ENCODE data around the gene VWA8. TPM values are rescaled to one million over a fixed set of nuclear protein-coding genes. Genes with fewer than 3 reads are reported as not detected.
A peak's percentile ranks its signal among the peaks of the same experiment; 100 is the strongest.

VWA8 gene
- total RNA-seq, 1 donor: 21.4 TPM

GRCh38 chr13:41678848-41679247 is 282.1 kb downstream of the VWA8 start:
- Histone ChIP-seq H4K20me1 (ENCODE audit: insufficient read depth, low read length) (no peaks in the 10 kb centered on the region), H3K4me2 (ENCODE audit: insufficient read depth, low read length) (peak overlapping the region; percentile 28)
- TF ChIP-seq, protein P1, sequence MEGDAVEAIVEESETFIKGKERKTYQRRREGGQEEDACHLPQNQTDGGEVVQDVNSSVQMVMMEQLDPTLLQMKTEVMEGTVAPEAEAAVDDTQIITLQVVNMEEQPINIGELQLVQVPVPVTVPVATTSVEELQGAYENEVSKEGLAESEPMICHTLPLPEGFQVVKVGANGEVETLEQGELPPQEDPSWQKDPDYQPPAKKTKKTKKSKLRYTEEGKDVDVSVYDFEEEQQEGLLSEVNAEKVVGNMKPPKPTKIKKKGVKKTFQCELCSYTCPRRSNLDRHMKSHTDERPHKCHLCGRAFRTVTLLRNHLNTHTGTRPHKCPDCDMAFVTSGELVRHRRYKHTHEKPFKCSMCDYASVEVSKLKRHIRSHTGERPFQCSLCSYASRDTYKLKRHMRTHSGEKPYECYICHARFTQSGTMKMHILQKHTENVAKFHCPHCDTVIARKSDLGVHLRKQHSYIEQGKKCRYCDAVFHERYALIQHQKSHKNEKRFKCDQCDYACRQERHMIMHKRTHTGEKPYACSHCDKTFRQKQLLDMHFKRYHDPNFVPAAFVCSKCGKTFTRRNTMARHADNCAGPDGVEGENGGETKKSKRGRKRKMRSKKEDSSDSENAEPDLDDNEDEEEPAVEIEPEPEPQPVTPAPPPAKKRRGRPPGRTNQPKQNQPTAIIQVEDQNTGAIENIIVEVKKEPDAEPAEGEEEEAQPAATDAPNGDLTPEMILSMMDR (IDR thresholded peaks at IDR 0.05; ENCODE audit: extremely low read depth, low read depth, low read length): no peak

GRCh38 chr13:41678249-41678648 is 282.7 kb downstream of the VWA8 start:
- DNase-seq (ENCODE audit: insufficient read length, low spot score, missing footprints): peak; percentile 78
- Histone ChIP-seq H2AFZ (ENCODE audit: low read length) (no peak overlapping the region), H3K4me1 (ENCODE audit: insufficient read depth, low read length) (peaks cover 17% of the 10 kb centered on the region), H3K4me3 (ENCODE audit: insufficient read depth, low read length) (no peak overlapping the region), H3K4me2 (ENCODE audit: insufficient read depth, low read length) (peak overlapping the region; percentile 28), H4K20me1 (ENCODE audit: insufficient read depth, low read length) (no peaks in the 10 kb centered on the region), H3K27me3 (ENCODE audit: insufficient read depth, low read length) (no peaks in the 10 kb centered on the region), H3K36me3 (ENCODE audit: insufficient read depth, low read length) (no peaks in the 10 kb centered on the region), H3K9me3 (ENCODE audit: low read depth, low read length) (no peaks in the 10 kb centered on the region), H3K79me2 (ENCODE audit: insufficient read depth, low read length) (no peaks in the 10 kb centered on the region), H3K27ac (ENCODE audit: low read depth, low read length) (peak overlapping the region; percentile 17)
- TF ChIP-seq, protein P1 (IDR thresholded peaks at IDR 0.05; ENCODE audit: extremely low read depth, low read depth, low read length): no peak

More at GRCh38 chr13:41678848-41679247, 282.1 kb downstream of the VWA8 start:
- H3K4me3 ChIP-seq (ENCODE audit: insufficient read depth, low read length): no peak overlapping the region
- H3K4me1 ChIP-seq (ENCODE audit: insufficient read depth, low read length): peaks cover 17% of the 10 kb centered on the region
- H2AFZ ChIP-seq (ENCODE audit: low read length): no peak overlapping the region
- H3K79me2 ChIP-seq (ENCODE audit: insufficient read depth, low read length): no peaks in the 10 kb centered on the region
- DNase-seq (ENCODE audit: insufficient read length, low spot score, missing footprints): no peak
- H3K9me3 ChIP-seq (ENCODE audit: low read depth, low read length): no peaks in the 10 kb centered on the region
- H3K36me3 ChIP-seq (ENCODE audit: insufficient read depth, low read length): no peaks in the 10 kb centered on the region
- H3K27ac ChIP-seq (ENCODE audit: low read depth, low read length): no peak overlapping the region
- no peaks in the 10 kb centered on the region for H3K27me3 ChIP-seq (ENCODE audit: insufficient read depth, low read length)

GRCh38 chr13:41675306-41675705 is 285.6 kb downstream of the VWA8 start:
- Histone ChIP-seq H3K9me3 (ENCODE audit: low read depth, low read length) (no peaks in the 10 kb centered on the region), H3K4me3 (ENCODE audit: insufficient read depth, low read length) (no peak overlapping the region), H3K79me2 (ENCODE audit: insufficient read depth, low read length) (no peaks in the 10 kb centered on the region), H3K27ac (ENCODE audit: low read depth, low read length) (no peak overlapping the region), H3K4me2 (ENCODE audit: insufficient read depth, low read length) (no peak overlapping the region), H2AFZ (ENCODE audit: low read length) (peak overlapping the region; percentile 11), H3K36me3 (ENCODE audit: insufficient read depth, low read length) (no peaks in the 10 kb centered on the region), H3K4me1 (ENCODE audit: insufficient read depth, low read length) (peaks cover 17% of the 10 kb centered on the region), H4K20me1 (ENCODE audit: insufficient read depth, low read length) (no peaks in the 10 kb centered on the region), H3K27me3 (ENCODE audit: insufficient read depth, low read length) (no peaks in the 10 kb centered on the region)
- TF ChIP-seq, protein P1 (IDR thresholded peaks at IDR 0.05; ENCODE audit: extremely low read depth, low read depth, low read length): no peak
- no peak for DNase-seq (ENCODE audit: insufficient read length, low spot score, missing footprints)

DNA sequence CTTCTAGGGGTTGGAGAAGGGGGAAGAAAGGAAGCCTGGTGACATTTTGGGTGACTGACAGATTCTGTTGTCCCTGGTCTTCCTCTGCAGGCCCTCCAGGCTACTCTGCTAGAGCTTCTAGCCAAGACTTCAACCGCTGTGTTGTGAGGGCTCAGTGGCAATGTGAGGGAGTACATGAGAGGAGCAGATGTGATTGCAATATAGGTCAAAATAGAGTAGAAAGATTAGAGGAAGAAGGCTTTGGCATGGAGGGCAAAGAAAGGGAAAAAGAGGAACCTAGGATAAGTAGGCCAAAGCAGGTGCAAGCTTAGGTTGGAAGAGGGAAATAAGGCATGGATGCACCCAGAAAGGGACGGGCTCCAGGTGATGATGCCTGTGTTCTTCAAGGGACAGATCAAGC is 286.7 kb downstream of the VWA8 start:
- Histone ChIP-seq H3K4me1 (ENCODE audit: insufficient read depth, low read length) (peaks cover 17% of the 10 kb centered on the region), H3K4me2 (ENCODE audit: insufficient read depth, low read length) (no peak overlapping the region), H4K20me1 (ENCODE audit: insufficient read depth, low read length) (no peaks in the 10 kb centered on the region), H3K4me3 (ENCODE audit: insufficient read depth, low read length) (no peak overlapping the region), H3K27ac (ENCODE audit: low read depth, low read length) (no peak overlapping the region), H3K36me3 (ENCODE audit: insufficient read depth, low read length) (no peaks in the 10 kb centered on the region), H3K9me3 (ENCODE audit: low read depth, low read length) (no peaks in the 10 kb centered on the region), H3K79me2 (ENCODE audit: insufficient read depth, low read length) (no peaks in the 10 kb centered on the region), H3K27me3 (ENCODE audit: insufficient read depth, low read length) (no peaks in the 10 kb centered on the region), H2AFZ (ENCODE audit: low read length) (no peak overlapping the region)
- TF ChIP-seq, protein P1 (IDR thresholded peaks at IDR 0.05; ENCODE audit: extremely low read depth, low read depth, low read length): no peak
- DNase-seq (ENCODE audit: insufficient read length, low spot score, missing footprints): no peak
